Measurements from ENCODE around the gene DIO3.

Gene DIO3

GRCh38 chr14:101604228-101604934 is 43.1 kb downstream of the DIO3 start:
- H3K27ac ChIP-seq (ENCODE audit: insufficient read depth, low read depth, low read length, poor library complexity, severe bottlenecking) = no peak overlapping the region

GRCh38 chr14:101604935-101605780 is 43.9 kb downstream of the DIO3 start:
- H3K4me3 ChIP-seq (ENCODE audit: insufficient read depth, low read depth, low read length) = no peak overlapping the region
- H3K27me3 ChIP-seq (ENCODE audit: control insufficient read depth, insufficient read depth, low read length, poor library complexity, severe bottlenecking) = peaks cover 18% of the 10 kb centered on the region
- no peak overlapping the region for H3K27ac ChIP-seq (ENCODE audit: insufficient read depth, low read depth, low read length, poor library complexity, severe bottlenecking)
- no peaks in the 10 kb centered on the region for H3K36me3 ChIP-seq (ENCODE audit: control insufficient read depth, insufficient read depth, low read length)
- 90 to 92% methylated on average over 11 of the region's 11 CpGs for WGBS, 2 experiments
- H3K9me3 ChIP-seq (ENCODE audit: control insufficient read depth, low read length) = no peaks in the 10 kb centered on the region
- H3K4me1 ChIP-seq (ENCODE audit: control insufficient read depth, insufficient read depth, low read length) = no peaks in the 10 kb centered on the region

More at GRCh38 chr14:101604228-101604934, 43.1 kb downstream of the DIO3 start:
- no peak overlapping the region for H3K4me3 ChIP-seq (ENCODE audit: insufficient read depth, low read depth, low read length)
- no peaks in the 10 kb centered on the region for H3K4me1 ChIP-seq (ENCODE audit: control insufficient read depth, insufficient read depth, low read length)
- H3K27me3 ChIP-seq (ENCODE audit: control insufficient read depth, insufficient read depth, low read length, poor library complexity, severe bottlenecking) = peaks cover 18% of the 10 kb centered on the region
- H3K9me3 ChIP-seq (ENCODE audit: control insufficient read depth, low read length) = no peaks in the 10 kb centered on the region
- 93% methylated on average over 7 to 9 of the region's 9 CpGs for WGBS, 2 experiments
- no peaks in the 10 kb centered on the region for H3K36me3 ChIP-seq (ENCODE audit: control insufficient read depth, insufficient read depth, low read length)

- no peaks in the 10 kb centered on the region for H3K36me3 ChIP-seq (ENCODE audit: control insufficient read depth, insufficient read depth, low read length)
- WGBS, 2 experiments = 96 to 100% methylated on average over 3 to 4 of the region's 4 CpGs
- H3K27me3 ChIP-seq (ENCODE audit: control insufficient read depth, insufficient read depth, low read length, poor library complexity, severe bottlenecking) = peaks cover 18% of the 10 kb centered on the region
- H3K4me3 ChIP-seq (ENCODE audit: insufficient read depth, low read depth, low read length) = no peak overlapping the region
- H3K4me1 ChIP-seq (ENCODE audit: control insufficient read depth, insufficient read depth, low read length) = no peaks in the 10 kb centered on the region
- no peak overlapping the region for H3K27ac ChIP-seq (ENCODE audit: insufficient read depth, low read depth, low read length, poor library complexity, severe bottlenecking)
- H3K9me3 ChIP-seq (ENCODE audit: control insufficient read depth, low read length) = no peaks in the 10 kb centered on the region
Observed at GRCh38 chr14:101605836-101606235, 44.5 kb downstream of the DIO3 start.

Data from ectodermal cell (in vitro differentiated cells).